Measurements from ENCODE around the gene DGCR8.

The DGCR8 gene

DNA sequence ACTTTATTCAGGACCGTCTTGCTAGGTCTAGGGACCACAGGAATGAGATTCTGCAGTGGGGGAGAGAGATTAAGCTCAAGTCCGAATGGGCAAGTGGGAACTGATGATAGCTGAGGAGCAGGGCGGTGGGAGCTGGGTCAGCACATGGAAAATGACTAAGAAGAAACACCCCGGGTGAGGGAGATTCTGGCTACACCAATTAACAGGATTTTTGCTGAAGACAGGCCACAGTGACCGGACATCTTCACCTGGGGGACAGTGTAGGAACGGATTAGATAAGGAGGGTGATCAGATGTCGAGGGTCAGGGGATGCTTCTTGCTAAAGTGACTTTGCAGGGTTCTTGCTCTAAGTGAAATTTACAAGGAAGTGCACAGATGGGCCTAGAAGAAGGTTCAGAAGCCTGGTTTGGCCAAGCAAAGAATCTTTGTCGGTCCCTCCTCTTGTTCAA, 8.5 kb upstream of the DGCR8 start:
- TF ChIP-seq BACH2 (CRISPR knock-in tag; IDR thresholded peaks at IDR 0.05; ENCODE audit: borderline replicate concordance) (no peak), ZNF8 (CRISPR knock-in tag; IDR thresholded peaks at IDR 0.05) (no peak), TCF4 (CRISPR knock-in tag; IDR thresholded peaks at IDR 0.05; ENCODE audit: borderline replicate concordance) (no peak), ISL1 (CRISPR knock-in tag; IDR thresholded peaks at IDR 0.05) (no peak), OSR1 (CRISPR knock-in tag; IDR thresholded peaks at IDR 0.05) (no peak), TOX (CRISPR knock-in tag; IDR thresholded peaks at IDR 0.05; ENCODE audit: borderline replicate concordance) (no peak)
- TF ChIP-seq, protein P1, sequence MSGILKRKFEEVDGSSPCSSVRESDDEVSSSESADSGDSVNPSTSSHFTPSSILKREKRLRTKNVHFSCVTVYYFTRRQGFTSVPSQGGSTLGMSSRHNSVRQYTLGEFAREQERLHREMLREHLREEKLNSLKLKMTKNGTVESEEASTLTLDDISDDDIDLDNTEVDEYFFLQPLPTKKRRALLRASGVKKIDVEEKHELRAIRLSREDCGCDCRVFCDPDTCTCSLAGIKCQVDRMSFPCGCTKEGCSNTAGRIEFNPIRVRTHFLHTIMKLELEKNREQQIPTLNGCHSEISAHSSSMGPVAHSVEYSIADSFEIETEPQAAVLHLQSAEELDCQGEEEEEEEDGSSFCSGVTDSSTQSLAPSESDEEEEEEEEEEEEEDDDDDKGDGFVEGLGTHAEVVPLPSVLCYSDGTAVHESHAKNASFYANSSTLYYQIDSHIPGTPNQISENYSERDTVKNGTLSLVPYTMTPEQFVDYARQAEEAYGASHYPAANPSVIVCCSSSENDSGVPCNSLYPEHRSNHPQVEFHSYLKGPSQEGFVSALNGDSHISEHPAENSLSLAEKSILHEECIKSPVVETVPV (CRISPR knock-in tag; IDR thresholded peaks at IDR 0.05) = no peak
- no peak for ATAC-seq

DNA sequence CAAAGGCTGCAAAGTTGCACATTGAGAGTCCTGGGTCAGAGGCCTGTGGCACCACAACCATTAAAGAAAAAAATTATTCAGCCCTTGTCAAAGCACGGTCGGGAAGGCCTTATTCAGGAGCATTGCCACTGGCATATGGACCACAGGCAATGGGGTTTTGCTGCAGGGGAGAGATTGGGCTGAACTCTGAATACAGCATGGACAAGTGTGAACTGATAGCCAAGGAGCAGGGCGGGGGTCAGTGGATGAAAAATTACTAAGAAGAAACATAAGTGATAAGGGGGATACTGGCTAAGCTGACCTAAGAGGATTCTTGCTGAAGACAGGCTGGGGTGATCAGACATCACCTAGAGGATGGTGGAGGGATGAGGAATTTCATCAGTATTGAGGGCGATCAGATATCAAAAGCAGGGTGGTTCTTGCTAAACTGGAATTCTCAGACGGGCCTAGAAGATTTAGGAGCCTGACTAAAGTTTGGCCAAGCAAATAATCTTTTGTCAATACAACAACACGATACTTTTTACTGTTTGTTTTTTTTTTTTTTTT, 3.3 kb upstream of the DGCR8 start:
- TF ChIP-seq, protein P2, sequence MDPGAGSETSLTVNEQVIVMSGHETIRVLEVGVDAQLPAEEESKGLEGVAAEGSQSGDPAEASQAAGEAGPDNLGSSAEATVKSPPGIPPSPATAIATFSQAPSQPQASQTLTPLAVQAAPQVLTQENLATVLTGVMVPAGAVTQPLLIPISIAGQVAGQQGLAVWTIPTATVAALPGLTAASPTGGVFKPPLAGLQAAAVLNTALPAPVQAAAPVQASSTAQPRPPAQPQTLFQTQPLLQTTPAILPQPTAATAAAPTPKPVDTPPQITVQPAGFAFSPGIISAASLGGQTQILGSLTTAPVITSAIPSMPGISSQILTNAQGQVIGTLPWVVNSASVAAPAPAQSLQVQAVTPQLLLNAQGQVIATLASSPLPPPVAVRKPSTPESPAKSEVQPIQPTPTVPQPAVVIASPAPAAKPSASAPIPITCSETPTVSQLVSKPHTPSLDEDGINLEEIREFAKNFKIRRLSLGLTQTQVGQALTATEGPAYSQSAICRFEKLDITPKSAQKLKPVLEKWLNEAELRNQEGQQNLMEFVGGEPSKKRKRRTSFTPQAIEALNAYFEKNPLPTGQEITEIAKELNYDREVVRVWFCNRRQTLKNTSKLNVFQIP (CRISPR knock-in tag; IDR thresholded peaks at IDR 0.05; ENCODE audit: borderline replicate concordance, low read depth) = no peak
- TF ChIP-seq ZC3H10 (CRISPR knock-in tag; IDR thresholded peaks at IDR 0.05) (no peak), ARNTL (CRISPR knock-in tag; IDR thresholded peaks at IDR 0.05; ENCODE audit: borderline replicate concordance, low read depth) (no peak), PPARA (CRISPR knock-in tag; IDR thresholded peaks at IDR 0.05; ENCODE audit: borderline replicate concordance) (no peak), GLIS3 (CRISPR knock-in tag; IDR thresholded peaks at IDR 0.05) (no peak), ZNF565 (CRISPR knock-in tag; conservative IDR thresholded peaks at IDR 0.05; ENCODE audit: low read depth) (no peak), OSR1 (CRISPR knock-in tag; IDR thresholded peaks at IDR 0.05) (no peak), ISL1 (CRISPR knock-in tag; IDR thresholded peaks at IDR 0.05) (no peak), ZFP30 (CRISPR knock-in tag; IDR thresholded peaks at IDR 0.05) (no peak), TOX (CRISPR knock-in tag; IDR thresholded peaks at IDR 0.05; ENCODE audit: borderline replicate concordance) (no peak), ESRRG (CRISPR knock-in tag; IDR thresholded peaks at IDR 0.05) (no peak), SNAI2 (CRISPR knock-in tag; IDR thresholded peaks at IDR 0.05) (no peak), ZNF8 (CRISPR knock-in tag; IDR thresholded peaks at IDR 0.05) (no peak)
- TF ChIP-seq, protein P3, sequence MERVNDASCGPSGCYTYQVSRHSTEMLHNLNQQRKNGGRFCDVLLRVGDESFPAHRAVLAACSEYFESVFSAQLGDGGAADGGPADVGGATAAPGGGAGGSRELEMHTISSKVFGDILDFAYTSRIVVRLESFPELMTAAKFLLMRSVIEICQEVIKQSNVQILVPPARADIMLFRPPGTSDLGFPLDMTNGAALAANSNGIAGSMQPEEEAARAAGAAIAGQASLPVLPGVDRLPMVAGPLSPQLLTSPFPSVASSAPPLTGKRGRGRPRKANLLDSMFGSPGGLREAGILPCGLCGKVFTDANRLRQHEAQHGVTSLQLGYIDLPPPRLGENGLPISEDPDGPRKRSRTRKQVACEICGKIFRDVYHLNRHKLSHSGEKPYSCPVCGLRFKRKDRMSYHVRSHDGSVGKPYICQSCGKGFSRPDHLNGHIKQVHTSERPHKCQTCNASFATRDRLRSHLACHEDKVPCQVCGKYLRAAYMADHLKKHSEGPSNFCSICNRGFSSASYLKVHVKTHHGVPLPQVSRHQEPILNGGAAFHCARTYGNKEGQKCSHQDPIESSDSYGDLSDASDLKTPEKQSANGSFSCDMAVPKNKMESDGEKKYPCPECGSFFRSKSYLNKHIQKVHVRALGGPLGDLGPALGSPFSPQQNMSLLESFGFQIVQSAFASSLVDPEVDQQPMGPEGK (CRISPR knock-in tag; IDR thresholded peaks at IDR 0.05; ENCODE audit: borderline replicate concordance) = no peak
- TF ChIP-seq, protein P1 (CRISPR knock-in tag; IDR thresholded peaks at IDR 0.05) = no peak
- TF ChIP-seq, protein P4, sequence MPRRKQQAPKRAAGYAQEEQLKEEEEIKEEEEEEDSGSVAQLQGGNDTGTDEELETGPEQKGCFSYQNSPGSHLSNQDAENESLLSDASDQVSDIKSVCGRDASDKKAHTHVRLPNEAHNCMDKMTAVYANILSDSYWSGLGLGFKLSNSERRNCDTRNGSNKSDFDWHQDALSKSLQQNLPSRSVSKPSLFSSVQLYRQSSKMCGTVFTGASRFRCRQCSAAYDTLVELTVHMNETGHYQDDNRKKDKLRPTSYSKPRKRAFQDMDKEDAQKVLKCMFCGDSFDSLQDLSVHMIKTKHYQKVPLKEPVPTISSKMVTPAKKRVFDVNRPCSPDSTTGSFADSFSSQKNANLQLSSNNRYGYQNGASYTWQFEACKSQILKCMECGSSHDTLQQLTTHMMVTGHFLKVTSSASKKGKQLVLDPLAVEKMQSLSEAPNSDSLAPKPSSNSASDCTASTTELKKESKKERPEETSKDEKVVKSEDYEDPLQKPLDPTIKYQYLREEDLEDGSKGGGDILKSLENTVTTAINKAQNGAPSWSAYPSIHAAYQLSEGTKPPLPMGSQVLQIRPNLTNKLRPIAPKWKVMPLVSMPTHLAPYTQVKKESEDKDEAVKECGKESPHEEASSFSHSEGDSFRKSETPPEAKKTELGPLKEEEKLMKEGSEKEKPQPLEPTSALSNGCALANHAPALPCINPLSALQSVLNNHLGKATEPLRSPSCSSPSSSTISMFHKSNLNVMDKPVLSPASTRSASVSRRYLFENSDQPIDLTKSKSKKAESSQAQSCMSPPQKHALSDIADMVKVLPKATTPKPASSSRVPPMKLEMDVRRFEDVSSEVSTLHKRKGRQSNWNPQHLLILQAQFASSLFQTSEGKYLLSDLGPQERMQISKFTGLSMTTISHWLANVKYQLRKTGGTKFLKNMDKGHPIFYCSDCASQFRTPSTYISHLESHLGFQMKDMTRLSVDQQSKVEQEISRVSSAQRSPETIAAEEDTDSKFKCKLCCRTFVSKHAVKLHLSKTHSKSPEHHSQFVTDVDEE (CRISPR knock-in tag; IDR thresholded peaks at IDR 0.05) = no peak
- TF ChIP-seq, protein P5, sequence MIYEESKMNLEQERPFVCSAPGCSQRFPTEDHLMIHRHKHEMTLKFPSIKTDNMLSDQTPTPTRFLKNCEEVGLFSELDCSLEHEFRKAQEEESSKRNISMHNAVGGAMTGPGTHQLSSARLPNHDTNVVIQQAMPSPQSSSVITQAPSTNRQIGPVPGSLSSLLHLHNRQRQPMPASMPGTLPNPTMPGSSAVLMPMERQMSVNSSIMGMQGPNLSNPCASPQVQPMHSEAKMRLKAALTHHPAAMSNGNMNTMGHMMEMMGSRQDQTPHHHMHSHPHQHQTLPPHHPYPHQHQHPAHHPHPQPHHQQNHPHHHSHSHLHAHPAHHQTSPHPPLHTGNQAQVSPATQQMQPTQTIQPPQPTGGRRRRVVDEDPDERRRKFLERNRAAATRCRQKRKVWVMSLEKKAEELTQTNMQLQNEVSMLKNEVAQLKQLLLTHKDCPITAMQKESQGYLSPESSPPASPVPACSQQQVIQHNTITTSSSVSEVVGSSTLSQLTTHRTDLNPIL (CRISPR knock-in tag; IDR thresholded peaks at IDR 0.05; ENCODE audit: low read depth) = no peak
- no peak for ATAC-seq

DNA sequence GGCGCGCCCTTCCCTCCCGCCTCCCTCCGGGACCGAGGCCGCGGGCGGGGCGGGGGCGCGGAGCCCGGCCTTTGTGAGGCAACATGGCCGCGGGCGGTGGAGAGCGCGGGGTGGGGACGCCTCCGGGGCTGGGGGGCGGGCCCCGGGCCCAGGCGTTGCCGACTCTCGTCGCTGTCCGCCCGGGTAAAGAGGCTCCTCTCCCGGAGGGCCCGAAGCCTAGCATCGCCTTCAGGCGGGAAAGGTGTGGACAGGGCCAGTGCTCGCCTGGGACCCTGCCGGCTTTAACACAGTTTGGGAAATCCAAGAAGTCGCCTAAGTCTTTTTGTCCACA, 369 bp downstream of the DGCR8 start:
- peak; percentile 53 for ATAC-seq
- TF ChIP-seq OSR1 (CRISPR knock-in tag; IDR thresholded peaks at IDR 0.05) (no peak), ZFP30 (CRISPR knock-in tag; IDR thresholded peaks at IDR 0.05) (no peak), TCF4 (CRISPR knock-in tag; IDR thresholded peaks at IDR 0.05; ENCODE audit: borderline replicate concordance) (no peak), ARNTL (CRISPR knock-in tag; IDR thresholded peaks at IDR 0.05; ENCODE audit: borderline replicate concordance, low read depth) (no peak), ESRRG (CRISPR knock-in tag; IDR thresholded peaks at IDR 0.05) (no peak)
- TF ChIP-seq, protein P3 (CRISPR knock-in tag; IDR thresholded peaks at IDR 0.05; ENCODE audit: borderline replicate concordance) = no peak
- TF ChIP-seq, protein P4 (CRISPR knock-in tag; IDR thresholded peaks at IDR 0.05) = no peak

All from SK-N-SH treated with all-trans-retinoic acid at 6 μM for 48 hours (cell line).